ACC112 (cell line): ENCODE data around the gene ZDHHC7.
A peak's percentile ranks its signal among the peaks of the same experiment; 100 is the strongest.

Experiments
- H2AFZ ChIP-seq: fragments of 200-600 bp; sonication (generic); one replicate; pipeline ENCODE4 v1.6.0; 2017; ENCODE audit warnings: antibody characterized with exemption, low read length; ENCODE audit not compliant: unreplicated experiment
- H3K27ac ChIP-seq: fragments of 200-600 bp; sonication (generic); 2 replicates; pipeline ENCODE4 v1.5.1; 2014; ENCODE audit warnings: low read depth, mild to moderate bottlenecking, antibody characterized with exemption, low read length, moderate library complexity
- H3K27me3 ChIP-seq: fragments of 200-600 bp; sonication (generic); 2 replicates; pipeline ENCODE4 v1.6.1; 2014; ENCODE audit warnings: mild to moderate bottlenecking, antibody characterized with exemption, low read length, moderate library complexity, mixed read lengths; ENCODE audit not compliant: insufficient read depth
- H3K36me3 ChIP-seq: fragments of 200-600 bp; sonication (generic); 2 replicates; pipeline ENCODE4 v1.6.1; 2016; ENCODE audit warnings: mild to moderate bottlenecking, antibody characterized with exemption, low read length, moderate library complexity, mixed read lengths; ENCODE audit not compliant: insufficient read depth
- H3K4me1 ChIP-seq: fragments of 200-600 bp; sonication (generic); one replicate; pipeline ENCODE4 v1.6.1; 2016; ENCODE audit warnings: low read length, mixed read lengths; ENCODE audit not compliant: insufficient read depth, unreplicated experiment, control insufficient read depth
- H3K4me3 ChIP-seq: fragments of 200-600 bp; sonication (generic); 2 replicates; pipeline ENCODE4 v1.5.1; 2014; ENCODE audit warnings: mild to moderate bottlenecking, low read depth, low read length
- H3K79me2 ChIP-seq: fragments of 200-600 bp; sonication (generic); one replicate; pipeline ENCODE4 v1.6.0; 2016; ENCODE audit warnings: low read length; ENCODE audit not compliant: control insufficient read depth, unreplicated experiment, insufficient read depth

Gene ZDHHC7

DNA sequence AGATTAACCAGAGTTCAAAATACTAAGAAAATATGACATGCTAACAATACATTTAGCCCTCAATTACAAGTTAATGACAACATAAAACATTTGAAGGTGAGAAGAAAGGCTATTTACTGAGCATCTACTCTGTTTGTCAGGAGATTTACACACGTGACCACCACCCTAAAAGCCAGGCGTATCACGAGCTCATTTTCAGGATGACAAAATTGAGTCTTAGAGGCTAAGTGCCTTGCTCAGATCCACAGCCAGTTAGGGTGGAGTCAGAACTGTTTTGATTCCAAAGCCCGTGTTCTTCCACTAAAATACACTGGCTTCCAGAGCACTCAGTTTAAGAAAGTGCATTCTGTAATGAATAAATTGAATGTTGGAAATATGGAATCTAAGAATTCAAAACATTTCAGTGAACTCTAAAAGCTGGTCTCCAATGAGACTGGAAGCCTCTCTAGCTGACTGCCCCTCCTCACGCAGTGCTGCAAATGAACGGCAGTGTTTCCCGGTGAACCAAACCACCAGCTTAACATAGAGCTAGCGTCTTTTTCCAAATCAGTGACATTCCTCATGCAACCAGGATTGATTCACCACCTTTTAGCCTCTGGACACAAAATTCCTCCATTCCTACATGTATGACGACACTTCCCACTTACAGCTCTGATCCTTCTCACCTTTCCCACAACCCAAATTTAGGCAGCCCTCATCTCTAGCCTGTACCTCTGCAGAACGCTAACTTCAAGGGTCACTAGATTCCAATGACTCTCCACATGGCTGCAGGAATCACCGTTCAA, 5.9 kb downstream of the ZDHHC7 start:
- Histone ChIP-seq H3K36me3 (no peaks in the 10 kb centered on the region), H3K27ac (peak overlapping the region; percentile 94), H3K79me2 (peaks cover 94% of the 10 kb centered on the region), H2AFZ (peak overlapping the region; percentile 18), H3K4me1 (peaks cover 68% of the 10 kb centered on the region), H3K27me3 (no peaks in the 10 kb centered on the region), H3K4me3 (peak overlapping the region; percentile 59)

- Histone ChIP-seq H3K27me3 (no peaks in the 10 kb centered on the region), H3K36me3 (no peaks in the 10 kb centered on the region), H3K4me3 (peak overlapping the region; percentile 59), H3K27ac (peak overlapping the region; percentile 94), H3K79me2 (peaks cover 94% of the 10 kb centered on the region), H2AFZ (peak overlapping the region; percentile 18), H3K4me1 (peaks cover 69% of the 10 kb centered on the region)
Observed at GRCh38 chr16:85004587-85005205, 6.6 kb downstream of the ZDHHC7 start.

GRCh38 chr16:85003725-85004586, 7.4 kb downstream of the ZDHHC7 start:
- peaks cover 94% of the 10 kb centered on the region for H3K79me2 ChIP-seq
- peak overlapping the region; percentile 94 for H3K27ac ChIP-seq

DNA sequence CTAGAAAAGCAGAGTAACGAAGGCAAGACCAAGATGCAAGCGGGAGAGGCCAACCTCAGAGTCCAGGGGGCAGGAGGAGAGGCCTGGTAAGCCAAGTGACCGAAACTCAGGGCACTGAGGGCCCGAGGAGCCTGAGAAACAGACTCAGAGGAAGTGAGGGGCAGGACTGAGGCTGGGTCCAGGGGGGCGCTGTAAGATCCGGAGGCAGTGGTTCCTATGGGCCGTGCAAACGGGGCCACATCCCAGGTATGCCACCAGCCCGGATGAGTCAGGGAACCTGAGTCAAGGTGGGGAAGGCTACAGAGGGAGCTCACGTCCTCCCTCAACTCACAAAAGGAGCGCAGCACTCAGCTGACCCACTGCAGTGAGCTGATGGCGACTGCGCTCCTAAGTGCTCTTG, 8.3 kb downstream of the ZDHHC7 start:
- no peaks in the 10 kb centered on the region for H3K27me3 ChIP-seq
- peak overlapping the region; percentile 94 for H3K27ac ChIP-seq
- no peaks in the 10 kb centered on the region for H3K36me3 ChIP-seq
- H3K4me1 ChIP-seq: peaks cover 68% of the 10 kb centered on the region
- H3K79me2 ChIP-seq: peaks cover 93% of the 10 kb centered on the region
- peak overlapping the region; percentile 67 for H3K4me3 ChIP-seq
- no peak overlapping the region for H2AFZ ChIP-seq

More at GRCh38 chr16:85003725-85004586, 7.4 kb downstream of the ZDHHC7 start:
- Histone ChIP-seq H3K4me1 (peaks cover 70% of the 10 kb centered on the region), H3K27me3 (no peaks in the 10 kb centered on the region), H3K4me3 (peak overlapping the region; percentile 59), H3K36me3 (no peaks in the 10 kb centered on the region), H2AFZ (no peak overlapping the region)

DNA sequence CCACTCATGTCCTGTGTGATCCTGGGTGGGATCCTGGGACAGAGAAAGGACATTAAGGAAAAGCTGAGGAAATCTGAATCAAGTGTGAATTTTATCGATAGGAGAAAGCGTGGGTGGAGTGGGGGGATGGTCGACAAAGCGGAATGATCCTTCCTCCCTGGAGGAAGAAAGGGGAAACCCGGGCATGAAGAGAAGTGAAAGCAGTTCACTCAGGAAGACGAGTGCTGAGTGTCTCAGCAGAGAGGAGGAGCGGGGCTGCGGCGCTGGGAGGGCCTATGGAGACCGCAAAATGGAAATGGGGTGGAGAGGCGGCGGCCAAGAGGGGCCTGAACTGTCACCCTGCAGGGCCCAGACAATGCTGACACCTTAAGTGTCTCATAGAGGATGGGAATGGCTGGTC, 8.7 kb downstream of the ZDHHC7 start:
- Histone ChIP-seq H2AFZ (peak overlapping the region; percentile 59), H3K4me1 (peaks cover 65% of the 10 kb centered on the region), H3K27me3 (no peaks in the 10 kb centered on the region), H3K4me3 (peak overlapping the region; percentile 67), H3K79me2 (peaks cover 92% of the 10 kb centered on the region), H3K27ac (peak overlapping the region; percentile 94), H3K36me3 (no peaks in the 10 kb centered on the region)

GRCh38 chr16:85002099-85002541, 9.2 kb downstream of the ZDHHC7 start:
- Histone ChIP-seq H3K27ac (peak overlapping the region; percentile 94), H2AFZ (peak overlapping the region; percentile 59), H3K4me1 (peaks cover 65% of the 10 kb centered on the region), H3K36me3 (no peaks in the 10 kb centered on the region), H3K4me3 (peak overlapping the region; percentile 67), H3K79me2 (peaks cover 92% of the 10 kb centered on the region), H3K27me3 (no peaks in the 10 kb centered on the region)

DNA sequence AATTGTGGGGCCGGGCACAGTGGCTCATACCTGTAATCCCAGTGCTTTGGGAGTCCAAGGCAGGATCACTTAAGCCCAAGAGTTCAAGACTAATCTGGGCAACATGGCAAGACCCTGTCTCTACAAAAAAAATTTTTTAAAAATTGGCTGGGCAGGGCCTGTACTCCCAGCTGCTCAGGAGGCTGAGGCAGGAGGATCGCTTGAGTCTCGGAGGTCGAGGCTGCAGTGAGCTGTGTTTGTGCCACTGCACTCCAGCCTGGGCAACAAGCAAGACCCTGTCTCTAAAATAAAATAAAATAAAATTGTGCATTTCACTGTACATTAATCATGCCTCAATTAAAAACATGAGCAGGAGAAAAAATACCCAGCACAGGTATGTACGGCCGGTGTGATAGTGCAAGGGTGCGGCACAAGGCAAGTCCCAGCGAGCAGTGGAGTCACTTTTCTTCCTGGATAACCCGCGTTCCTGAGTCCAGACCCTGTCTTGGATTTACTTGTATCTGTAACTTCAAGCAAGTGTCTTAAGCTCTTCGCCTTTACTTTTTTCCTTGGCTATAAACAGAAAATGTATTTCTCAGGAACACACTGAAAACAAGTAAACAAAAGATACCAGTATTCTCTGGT, 11.4 kb downstream of the ZDHHC7 start:
- peak overlapping the region; percentile 65 for H3K27ac ChIP-seq
- H3K36me3 ChIP-seq: peaks cover 6% of the 10 kb centered on the region; the same call in 1 of the 2 replicates
- H3K79me2 ChIP-seq: peaks cover 88% of the 10 kb centered on the region
- H3K27me3 ChIP-seq: no peaks in the 10 kb centered on the region
- H3K4me1 ChIP-seq: peaks cover 63% of the 10 kb centered on the region
- no peak overlapping the region for H3K4me3 ChIP-seq
- no peak overlapping the region for H2AFZ ChIP-seq

DNA sequence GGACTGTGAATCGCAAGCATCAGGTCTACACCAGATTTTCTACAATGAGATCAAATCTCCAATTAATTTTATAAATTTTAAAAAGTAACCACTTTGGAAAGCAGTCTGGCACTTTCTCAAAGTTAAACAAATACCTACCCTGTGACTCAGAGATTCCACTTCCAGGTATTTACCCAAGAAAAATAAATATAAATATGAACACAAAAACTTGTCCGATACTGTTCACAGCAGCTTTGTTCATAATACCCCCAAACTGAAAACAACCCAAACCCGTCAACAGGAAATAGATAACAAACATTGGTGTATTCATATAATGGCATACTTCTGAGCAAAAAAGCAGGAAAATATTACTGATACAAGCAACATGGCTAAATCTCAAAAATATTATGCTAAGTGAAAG, 12.1 kb downstream of the ZDHHC7 start:
- H3K4me3 ChIP-seq: 0 out of 2 replicates have a peak overlapping the region, but pooled peaks have one; percentile 28
- peaks cover 8% of the 10 kb centered on the region; the same call in 1 of the 2 replicates for H3K36me3 ChIP-seq
- peaks cover 61% of the 10 kb centered on the region for H3K4me1 ChIP-seq
- no peak overlapping the region for H2AFZ ChIP-seq
- H3K27ac ChIP-seq: peak overlapping the region; percentile 65
- H3K27me3 ChIP-seq: no peaks in the 10 kb centered on the region
- peaks cover 85% of the 10 kb centered on the region for H3K79me2 ChIP-seq

- no peak overlapping the region for H2AFZ ChIP-seq
- peaks cover 50% of the 10 kb centered on the region for H3K4me1 ChIP-seq
- no peak overlapping the region for H3K4me3 ChIP-seq
- peak overlapping the region; percentile 97 for H3K27ac ChIP-seq
- peaks cover 67% of the 10 kb centered on the region for H3K79me2 ChIP-seq
- H3K27me3 ChIP-seq: no peaks in the 10 kb centered on the region
- H3K36me3 ChIP-seq: peaks cover 11% of the 10 kb centered on the region; the same call in 1 of the 2 replicates
Observed at GRCh38 chr16:84996365-84996764, 15.0 kb downstream of the ZDHHC7 start.

- Histone ChIP-seq H3K79me2 (peaks cover 64% of the 10 kb centered on the region), H3K4me3 (no peak overlapping the region), H3K27me3 (no peaks in the 10 kb centered on the region), H3K36me3 (peaks cover 15% of the 10 kb centered on the region; the same call in 1 of the 2 replicates), H3K27ac (peak overlapping the region; percentile 97), H2AFZ (no peak overlapping the region), H3K4me1 (peaks cover 47% of the 10 kb centered on the region)
Observed at GRCh38 chr16:84995663-84996062, 15.7 kb downstream of the ZDHHC7 start.
